AG04449 (cell line): ENCODE results near the gene SPTSSA.
"Not testable (repeated sequence)": the region's sequence is repeated elsewhere in the genome, so short reads cannot be mapped to it uniquely, and the experiment has no call there.

Experiments
- CTCF ChIA-PET: fragments of 350-600 bp; formaldehyde crosslinking; extraction: SDS; loops from one replicate; lab custom pipeline; 2021; ENCODE audit warnings: antibody characterized with exemption; lab: Yijun Ruan, JAX
- POLR2A ChIA-PET: fragments of 400-600, 350-600 bp; formaldehyde crosslinking; extraction: SDS; loops from one replicate; lab custom pipeline; 2020; ENCODE audit warnings: antibody characterized with exemption, inconsistent platforms; lab: Yijun Ruan, JAX
- DNase-seq: peaks from one replicate; pipeline ENCODE4 v3.0.0-alpha.2; 2010; ENCODE audit warnings: low read depth, low spot score
- H3K4me3 ChIP-seq: 2 replicates; pipeline ENCODE4 v1.5.1; 2011; ENCODE audit warnings: low read depth, mild to moderate bottlenecking, control low read depth, low read length
- TF ChIP-seq, protein P1 (sequence below): IDR thresholded peaks from one replicate; pipeline ENCODE4 v1.5.1; 2011; ENCODE audit warnings: mild to moderate bottlenecking, moderate library complexity, low read length, control low read depth, inconsistent platforms; ENCODE audit not compliant: insufficient read depth; ENCODE audit errors: missing control alignments

Gene SPTSSA

DNA sequence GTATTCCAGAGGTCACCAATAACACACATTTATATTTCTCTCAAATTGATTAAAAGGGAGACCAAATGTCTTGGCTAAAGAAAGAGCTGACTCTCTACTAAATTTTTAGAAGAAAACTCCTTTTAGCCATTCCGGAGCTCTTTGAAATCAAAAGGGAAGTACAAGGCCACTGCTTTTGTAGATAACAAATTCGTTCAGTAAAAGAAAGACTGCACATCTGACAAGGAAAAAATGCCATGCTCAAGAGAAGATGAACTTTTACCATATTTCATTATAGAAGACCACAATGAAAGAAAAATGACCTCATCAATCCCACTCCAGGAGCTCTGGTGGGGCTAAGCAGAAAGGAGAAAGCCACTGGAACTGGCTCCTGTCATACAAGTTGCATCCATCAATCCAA is 57.6 kb downstream of the SPTSSA start:
- TF ChIP-seq, protein P1, sequence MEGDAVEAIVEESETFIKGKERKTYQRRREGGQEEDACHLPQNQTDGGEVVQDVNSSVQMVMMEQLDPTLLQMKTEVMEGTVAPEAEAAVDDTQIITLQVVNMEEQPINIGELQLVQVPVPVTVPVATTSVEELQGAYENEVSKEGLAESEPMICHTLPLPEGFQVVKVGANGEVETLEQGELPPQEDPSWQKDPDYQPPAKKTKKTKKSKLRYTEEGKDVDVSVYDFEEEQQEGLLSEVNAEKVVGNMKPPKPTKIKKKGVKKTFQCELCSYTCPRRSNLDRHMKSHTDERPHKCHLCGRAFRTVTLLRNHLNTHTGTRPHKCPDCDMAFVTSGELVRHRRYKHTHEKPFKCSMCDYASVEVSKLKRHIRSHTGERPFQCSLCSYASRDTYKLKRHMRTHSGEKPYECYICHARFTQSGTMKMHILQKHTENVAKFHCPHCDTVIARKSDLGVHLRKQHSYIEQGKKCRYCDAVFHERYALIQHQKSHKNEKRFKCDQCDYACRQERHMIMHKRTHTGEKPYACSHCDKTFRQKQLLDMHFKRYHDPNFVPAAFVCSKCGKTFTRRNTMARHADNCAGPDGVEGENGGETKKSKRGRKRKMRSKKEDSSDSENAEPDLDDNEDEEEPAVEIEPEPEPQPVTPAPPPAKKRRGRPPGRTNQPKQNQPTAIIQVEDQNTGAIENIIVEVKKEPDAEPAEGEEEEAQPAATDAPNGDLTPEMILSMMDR = no peak
- H3K4me3 ChIP-seq = no peak overlapping the region
- POLR2A ChIA-PET = no interaction called here
- CTCF ChIA-PET = interaction anchor here (1.0 kb wide), 1 partner anchor 81 kb away, joined by 6 read pairs; no protein-coding TSS in a partner anchor
- no peak for DNase-seq

DNA sequence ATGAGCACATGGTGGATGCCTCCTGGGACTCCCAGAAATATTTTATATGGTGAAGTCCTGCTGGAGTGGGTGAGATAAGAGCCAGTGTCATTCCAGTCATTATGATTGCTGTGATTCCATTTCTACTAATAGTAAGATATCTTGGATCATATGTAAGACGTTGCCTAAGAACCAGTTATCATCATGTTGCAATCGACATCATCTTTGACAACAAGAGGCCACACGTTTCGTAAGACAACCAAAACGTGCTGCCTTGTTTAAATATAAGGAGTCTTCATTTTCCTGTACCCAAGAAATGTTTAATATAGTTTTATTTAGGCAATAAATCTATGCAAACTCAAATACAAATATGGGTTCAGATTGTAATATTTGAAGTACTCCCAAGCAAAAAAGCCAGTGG is 58.4 kb downstream of the SPTSSA start:
- TF ChIP-seq, protein P1 = no peak
- POLR2A ChIA-PET = no interaction called here
- CTCF ChIA-PET = interaction anchor here (1.0 kb wide), 1 partner anchor 81 kb away, joined by 6 read pairs; no protein-coding TSS in a partner anchor
- no peak for DNase-seq
- no peak overlapping the region for H3K4me3 ChIP-seq

DNA sequence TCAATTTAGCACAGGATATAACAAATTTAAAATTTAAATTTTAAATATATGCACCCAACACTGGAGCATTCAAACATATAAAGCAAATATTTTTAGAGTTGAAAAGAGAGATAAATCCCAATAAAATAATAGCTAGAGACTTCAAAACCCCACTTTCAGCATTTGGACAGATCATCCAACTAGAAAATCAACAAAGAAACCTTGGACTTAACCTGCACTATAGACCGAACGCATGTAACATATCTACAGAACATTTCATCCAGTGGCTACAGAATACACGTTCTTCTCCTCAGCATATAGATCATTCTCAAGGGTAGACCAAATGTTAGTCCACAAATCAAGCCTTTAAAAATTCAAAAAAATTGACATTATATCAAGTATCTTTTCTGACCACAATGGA is 64.0 kb downstream of the SPTSSA start:
- DNase-seq = no peak

DNA sequence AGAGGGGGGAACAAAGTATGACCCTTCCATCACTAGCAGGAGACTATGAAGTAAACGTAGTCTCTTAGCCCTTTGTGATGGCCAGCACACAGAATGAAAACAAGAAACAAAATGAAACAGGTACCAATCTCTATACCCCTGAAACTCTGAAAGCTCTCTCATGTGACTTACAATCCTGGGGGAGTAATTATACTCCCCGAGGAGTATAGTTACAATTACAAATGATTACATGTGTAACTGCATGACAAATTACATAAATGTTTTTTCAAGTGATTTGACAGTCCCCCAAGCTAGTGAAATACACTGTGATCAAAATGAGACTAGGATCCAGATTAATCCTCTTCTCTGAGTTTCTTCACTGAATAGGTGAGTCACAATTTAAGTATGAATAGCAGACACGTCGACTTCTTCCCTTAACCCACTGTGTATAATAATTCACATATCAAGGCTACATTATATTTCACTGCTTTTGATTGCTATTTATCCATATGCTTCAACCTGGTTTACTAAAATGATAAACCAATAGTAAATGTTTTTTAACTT is 74.0 kb downstream of the SPTSSA start:
- ChIA-PET POLR2A (no interaction called here), CTCF (no interaction called here)

More for the DNA sequence above, 64.0 kb downstream of the SPTSSA start:
- CTCF ChIA-PET = interaction anchor here (1.0 kb wide), 1 partner anchor 8 kb away, joined by 3 read pairs; no protein-coding TSS in a partner anchor
- POLR2A ChIA-PET = no interaction called here
- no peak overlapping the region for H3K4me3 ChIP-seq
- TF ChIP-seq, protein P1 = no peak

DNA sequence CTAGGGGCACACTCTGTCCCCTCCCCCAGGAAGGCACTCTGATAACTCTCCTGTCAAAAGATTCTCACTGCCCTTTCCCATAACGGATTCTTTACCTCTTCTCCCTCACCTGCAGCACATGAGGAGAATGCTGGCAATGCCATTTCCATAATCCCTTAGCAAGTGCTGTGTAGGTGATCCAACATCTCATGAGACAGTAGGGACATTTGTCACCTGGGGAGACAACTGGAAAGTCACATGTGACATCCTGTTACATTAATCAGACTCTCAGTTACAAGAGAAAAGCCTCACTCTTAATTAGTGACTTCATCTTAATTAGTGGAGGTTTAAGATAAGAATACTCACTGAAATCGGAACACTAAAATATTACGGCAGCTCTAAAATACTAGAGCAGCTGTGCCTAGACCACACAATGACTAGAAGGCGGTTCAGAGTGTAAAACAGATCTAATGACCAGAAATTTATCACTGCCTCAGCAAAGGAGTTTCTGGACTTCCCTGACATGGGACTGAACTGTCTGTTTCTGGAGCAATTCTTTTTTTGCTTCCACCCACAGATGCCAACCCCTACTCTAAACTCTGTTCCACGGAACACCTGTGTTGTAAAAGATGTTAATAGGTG is 75.1 kb downstream of the SPTSSA start:
- ChIA-PET POLR2A (no interaction called here), CTCF (interaction anchor here (1.0 kb wide), 1 partner anchor 55 kb away, joined by 3 read pairs; no protein-coding TSS in a partner anchor)
- no peak for DNase-seq
- no peak overlapping the region for H3K4me3 ChIP-seq
- TF ChIP-seq, protein P1 = no peak

More for the DNA sequence above, 74.0 kb downstream of the SPTSSA start:
- H3K4me3 ChIP-seq = no peak overlapping the region
- DNase-seq = no peak
- TF ChIP-seq, protein P1 = no peak

DNA sequence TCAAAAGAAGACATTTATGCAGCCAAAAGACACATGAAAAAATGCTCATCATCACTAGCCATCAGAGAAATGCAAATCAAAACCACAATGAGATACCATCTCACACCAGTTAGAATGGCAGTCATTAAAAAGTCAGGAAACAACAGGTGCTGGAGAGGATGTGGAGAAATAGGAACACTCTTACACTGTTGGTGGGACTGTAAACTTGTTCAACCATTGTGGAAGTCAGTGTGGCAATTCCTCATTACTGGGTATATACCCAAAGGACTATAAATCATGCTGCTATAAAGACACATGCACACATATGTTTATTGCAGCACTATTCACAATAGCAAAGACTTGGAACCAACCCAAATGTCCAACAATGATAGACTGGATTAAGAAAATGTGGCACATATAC is 76.2 kb downstream of the SPTSSA start:
- CTCF ChIA-PET, POLR2A ChIA-PET, H3K4me3 ChIP-seq, DNase-seq: not testable (repeated sequence)

DNA sequence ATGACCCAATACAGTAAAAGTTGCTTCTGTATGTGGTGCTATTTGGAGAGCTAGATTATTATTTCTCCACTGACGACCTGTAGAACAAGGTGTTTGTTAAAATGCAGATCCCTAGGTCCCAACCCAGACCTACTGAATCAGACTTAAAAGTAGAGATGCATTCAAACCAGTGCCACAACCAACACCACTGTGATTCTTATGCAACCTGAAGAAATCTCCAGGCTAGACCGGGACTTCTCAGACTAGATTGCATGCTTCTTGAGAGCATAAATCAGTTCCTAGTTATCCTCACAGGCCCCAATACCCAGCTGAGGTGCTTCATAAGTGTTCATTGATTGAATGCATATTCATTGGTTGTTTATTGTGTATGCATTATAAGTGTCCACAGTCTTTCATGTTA is 78.2 kb downstream of the SPTSSA start:
- ChIA-PET POLR2A (no interaction called here), CTCF (no interaction called here)
- no peak for DNase-seq
- H3K4me3 ChIP-seq = no peak overlapping the region
- TF ChIP-seq, protein P1 = no peak
